GM10248 (cell line): ENCODE results near the gene UBE3D.

Source experiments
- CTCF ChIA-PET: fragments of 300-600 bp; sonication (Branson Sonifier 250); formaldehyde crosslinking; extraction: SDS; loops from one replicate; lab custom pipeline; 2021; ENCODE audit warnings: antibody characterized with exemption; lab: Yijun Ruan, JAX
- POLR2A ChIA-PET: fragments of 350-650 bp; sonication (Branson Sonifier 250); formaldehyde crosslinking; extraction: SDS; loops from one replicate; lab custom pipeline; 2020; ENCODE audit warnings: antibody characterized with exemption; lab: Yijun Ruan, JAX
- DNase-seq: peaks from one replicate; pipeline ENCODE4 v3.0.0; 2012; ENCODE audit errors: extremely low spot score
- TF ChIP-seq, protein P1 (sequence below): IDR thresholded peaks from 2 replicates; pipeline ENCODE4 v1.5.1; 2012; ENCODE audit warnings: mild to moderate bottlenecking, low read depth; ENCODE audit errors: extremely low read depth, missing control alignments, control extremely low read depth

UBE3D gene

DNA sequence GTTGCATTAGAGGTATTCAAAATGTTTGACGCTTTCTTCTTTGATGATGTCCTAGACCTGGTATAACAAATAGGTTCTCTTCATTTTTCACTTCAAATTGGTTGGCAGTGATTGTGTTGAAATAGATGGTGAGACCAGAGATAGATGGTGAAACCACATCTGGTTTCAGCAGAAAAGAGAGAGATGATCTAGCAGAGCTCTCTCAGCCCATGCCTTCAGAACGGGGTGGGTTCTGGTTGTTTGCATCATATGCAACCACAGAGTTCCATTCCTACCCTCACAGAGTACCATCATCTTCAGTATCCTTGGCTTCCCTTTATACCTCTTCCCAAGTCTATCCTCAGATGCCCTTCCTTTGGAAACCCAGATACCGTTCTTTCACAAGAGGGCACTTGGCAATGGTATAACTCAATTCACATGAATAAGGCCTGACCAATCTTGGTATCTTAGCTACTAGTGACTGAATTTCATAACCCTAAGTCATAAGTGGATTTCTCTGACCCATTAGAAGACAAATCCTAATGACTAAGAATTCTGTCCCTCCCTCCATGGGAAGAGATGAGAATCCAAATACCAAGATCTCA, 93.7 kb downstream of the UBE3D start:
- ChIA-PET CTCF (no interaction called here), POLR2A (no interaction called here)
- TF ChIP-seq, protein P1, sequence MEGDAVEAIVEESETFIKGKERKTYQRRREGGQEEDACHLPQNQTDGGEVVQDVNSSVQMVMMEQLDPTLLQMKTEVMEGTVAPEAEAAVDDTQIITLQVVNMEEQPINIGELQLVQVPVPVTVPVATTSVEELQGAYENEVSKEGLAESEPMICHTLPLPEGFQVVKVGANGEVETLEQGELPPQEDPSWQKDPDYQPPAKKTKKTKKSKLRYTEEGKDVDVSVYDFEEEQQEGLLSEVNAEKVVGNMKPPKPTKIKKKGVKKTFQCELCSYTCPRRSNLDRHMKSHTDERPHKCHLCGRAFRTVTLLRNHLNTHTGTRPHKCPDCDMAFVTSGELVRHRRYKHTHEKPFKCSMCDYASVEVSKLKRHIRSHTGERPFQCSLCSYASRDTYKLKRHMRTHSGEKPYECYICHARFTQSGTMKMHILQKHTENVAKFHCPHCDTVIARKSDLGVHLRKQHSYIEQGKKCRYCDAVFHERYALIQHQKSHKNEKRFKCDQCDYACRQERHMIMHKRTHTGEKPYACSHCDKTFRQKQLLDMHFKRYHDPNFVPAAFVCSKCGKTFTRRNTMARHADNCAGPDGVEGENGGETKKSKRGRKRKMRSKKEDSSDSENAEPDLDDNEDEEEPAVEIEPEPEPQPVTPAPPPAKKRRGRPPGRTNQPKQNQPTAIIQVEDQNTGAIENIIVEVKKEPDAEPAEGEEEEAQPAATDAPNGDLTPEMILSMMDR = no peak
- DNase-seq = no peak

DNA sequence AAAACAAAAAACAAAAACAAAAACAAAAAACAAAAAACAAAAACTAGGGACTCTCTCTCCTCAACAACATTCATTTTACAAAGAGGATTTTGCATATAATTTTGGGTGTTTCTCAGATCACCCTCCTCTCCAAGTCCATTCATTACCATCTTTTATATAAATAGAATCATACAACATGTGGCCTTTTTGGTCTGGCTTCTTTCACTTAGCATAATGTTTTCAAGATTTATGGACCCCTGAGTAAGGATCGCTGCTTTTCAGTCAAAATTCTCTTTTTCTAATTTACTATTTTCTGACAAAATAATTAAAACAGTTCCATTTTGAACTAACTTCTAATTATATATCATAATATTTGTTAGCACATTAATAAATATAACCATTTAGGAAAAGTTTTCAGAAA, 94.8 kb downstream of the UBE3D start:
- POLR2A ChIA-PET = no interaction called here
- CTCF ChIA-PET = no interaction called here
- TF ChIP-seq, protein P1 = no peak
- DNase-seq = no peak

DNA sequence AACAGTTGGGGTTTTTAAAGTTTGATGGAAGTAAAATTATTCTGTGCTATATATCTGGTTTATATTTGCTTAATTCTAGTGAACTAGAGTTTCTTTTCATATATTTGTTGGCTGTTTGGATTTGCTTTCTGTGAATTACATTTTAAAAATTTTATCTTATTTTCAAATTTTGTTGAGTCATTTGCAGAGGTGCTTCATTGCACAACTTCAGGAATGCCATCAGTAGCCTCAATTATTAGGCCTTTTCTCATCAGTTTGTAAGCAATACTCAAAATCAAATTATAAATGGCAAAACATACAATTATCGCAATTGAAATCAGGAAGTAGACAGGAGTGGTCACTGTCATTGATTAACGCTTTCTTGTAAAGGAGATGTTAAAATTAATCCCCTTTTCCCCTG, 96.9 kb downstream of the UBE3D start:
- TF ChIP-seq, protein P1 = no peak
- DNase-seq = no peak
- POLR2A ChIA-PET = no interaction called here
- CTCF ChIA-PET = no interaction called here

DNA sequence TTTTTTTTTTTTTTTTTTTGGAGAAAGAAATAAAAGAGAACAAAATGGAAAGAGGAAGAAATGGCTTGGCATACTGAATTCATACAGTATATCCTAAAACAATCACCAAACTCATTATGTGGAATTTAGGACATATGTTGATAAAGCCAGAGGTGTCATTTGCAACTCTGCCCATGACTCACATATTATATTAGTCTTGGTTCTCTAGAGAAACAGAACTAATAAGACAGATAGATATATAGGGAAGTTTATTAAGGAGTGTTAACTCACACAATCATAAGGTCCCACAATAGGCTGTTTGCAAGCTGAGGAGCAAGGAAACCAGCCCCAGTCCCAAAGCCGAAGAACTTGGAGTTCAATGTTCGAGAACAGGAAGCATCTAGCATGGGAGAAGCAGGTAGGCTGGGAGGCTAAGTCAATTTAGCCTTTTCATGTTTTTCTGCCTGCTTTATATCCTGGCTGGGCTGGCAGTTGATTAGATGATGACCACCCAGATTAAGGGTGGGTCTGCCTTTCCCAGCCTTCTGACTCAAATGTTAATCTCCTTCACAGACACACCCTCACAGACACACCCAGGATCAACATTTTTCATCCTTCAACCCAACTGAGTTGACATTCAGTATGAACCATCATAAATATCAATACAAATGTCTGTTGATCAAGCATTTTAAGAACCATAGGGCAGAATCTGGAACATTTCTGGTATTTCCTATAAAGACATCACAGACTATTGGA, 102.3 kb downstream of the UBE3D start:
- no peak for DNase-seq
- POLR2A ChIA-PET = no interaction called here
- CTCF ChIA-PET = no interaction called here
- TF ChIP-seq, protein P1 = no peak

DNA sequence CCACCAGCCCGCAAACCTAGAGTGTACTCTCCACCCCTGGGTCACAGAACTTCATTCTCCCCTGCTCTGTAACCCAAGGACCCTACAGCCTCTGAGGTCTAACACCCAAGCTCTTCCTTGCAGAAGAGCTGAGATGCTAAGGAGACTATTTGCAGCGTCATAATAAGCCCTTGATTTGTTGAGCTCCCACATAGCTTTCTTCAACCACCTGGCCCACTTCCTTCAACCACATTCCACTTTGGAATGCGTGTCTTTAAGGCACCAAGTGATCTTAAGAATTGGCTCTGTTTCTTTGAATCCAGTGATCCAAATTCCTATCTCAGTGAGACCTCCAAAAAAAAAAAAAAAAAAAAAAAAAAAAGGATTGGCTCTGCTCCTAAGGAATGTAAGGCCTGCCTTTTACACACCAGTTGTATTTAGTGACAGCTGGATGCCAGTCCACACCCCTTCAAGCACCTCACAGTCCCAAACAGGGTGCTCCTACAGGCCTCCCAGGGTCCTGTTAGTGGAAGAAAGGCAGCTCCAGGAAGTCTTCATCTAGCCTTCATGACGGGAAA, 106.2 kb downstream of the UBE3D start:
- TF ChIP-seq, protein P1 = no peak
- CTCF ChIA-PET = no interaction called here
- POLR2A ChIA-PET = no interaction called here
- no peak for DNase-seq

DNA sequence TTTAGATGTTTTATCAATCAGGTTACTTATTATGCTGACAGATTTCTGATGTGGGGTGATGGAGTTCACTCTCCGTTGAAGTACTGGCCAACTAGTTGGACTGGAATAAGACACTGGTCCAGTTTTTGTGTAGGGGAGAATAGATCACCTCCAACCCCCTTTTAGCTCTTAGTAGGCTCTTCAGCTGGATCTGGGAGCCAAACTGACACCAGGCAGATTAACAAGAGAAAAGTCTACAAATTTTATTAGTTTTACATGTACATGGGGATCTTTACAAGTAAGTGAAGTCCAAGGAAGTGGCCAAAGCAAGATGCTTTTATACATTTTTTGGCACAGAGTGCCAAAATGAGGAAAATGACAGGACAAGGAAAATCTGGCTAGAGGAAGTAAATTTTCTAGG, 107.1 kb downstream of the UBE3D start:
- TF ChIP-seq, protein P1 = no peak
- POLR2A ChIA-PET = no interaction called here
- no peak for DNase-seq
- CTCF ChIA-PET = no interaction called here
